Measurements from ENCODE around the gene TCF12.

TCF12 gene

GRCh38 chr15:57259568-57260040, 341.2 kb downstream of the TCF12 start:
- no peak for TF ChIP-seq CTCF (IDR thresholded peaks at IDR 0.05)

DNA sequence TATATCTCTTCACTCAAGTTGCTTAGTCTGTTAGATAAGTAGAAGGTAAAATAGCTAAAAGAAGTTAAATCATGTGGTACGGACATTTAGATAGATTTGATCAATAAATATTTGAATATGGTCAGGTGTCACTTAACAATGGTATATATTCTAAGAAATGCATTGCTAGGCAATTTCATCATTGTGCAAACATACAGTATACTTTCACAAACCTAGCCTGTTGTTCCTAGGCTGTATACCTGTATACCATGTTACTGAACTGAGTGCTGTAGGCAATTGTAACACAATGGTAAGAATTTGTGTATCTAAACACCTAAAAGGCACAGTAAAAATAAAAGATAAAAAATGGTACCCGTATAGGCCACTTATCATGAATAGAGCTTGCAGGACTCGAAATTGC, 345.1 kb downstream of the TCF12 start:
- no peak for TF ChIP-seq CTCF (IDR thresholded peaks at IDR 0.05)

DNA sequence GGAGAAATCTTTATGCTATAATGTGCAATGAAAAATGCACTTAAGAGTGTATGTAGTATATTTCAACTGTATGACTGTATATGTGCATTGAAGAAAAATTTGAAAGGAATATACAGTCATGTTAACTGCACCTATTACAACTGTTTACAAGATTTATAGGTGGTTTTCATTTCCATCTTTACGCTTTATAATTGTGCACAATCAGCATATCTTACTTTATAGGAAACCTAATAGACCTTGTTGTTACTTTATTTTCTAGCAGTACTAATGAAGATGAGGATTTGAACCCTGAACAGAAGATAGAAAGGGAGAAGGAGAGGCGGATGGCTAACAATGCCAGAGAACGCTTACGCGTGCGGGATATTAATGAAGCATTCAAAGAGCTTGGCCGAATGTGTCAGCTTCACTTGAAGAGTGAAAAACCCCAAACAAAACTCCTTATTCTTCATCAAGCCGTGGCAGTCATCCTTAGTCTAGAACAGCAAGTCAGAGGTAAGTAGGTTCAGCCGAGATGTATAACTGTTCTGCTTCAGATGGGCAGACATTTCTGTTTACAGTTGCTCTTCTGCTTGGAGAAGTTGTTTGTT, 354.4 kb downstream of the TCF12 start:
- no peak for TF ChIP-seq CTCF (IDR thresholded peaks at IDR 0.05)

DNA sequence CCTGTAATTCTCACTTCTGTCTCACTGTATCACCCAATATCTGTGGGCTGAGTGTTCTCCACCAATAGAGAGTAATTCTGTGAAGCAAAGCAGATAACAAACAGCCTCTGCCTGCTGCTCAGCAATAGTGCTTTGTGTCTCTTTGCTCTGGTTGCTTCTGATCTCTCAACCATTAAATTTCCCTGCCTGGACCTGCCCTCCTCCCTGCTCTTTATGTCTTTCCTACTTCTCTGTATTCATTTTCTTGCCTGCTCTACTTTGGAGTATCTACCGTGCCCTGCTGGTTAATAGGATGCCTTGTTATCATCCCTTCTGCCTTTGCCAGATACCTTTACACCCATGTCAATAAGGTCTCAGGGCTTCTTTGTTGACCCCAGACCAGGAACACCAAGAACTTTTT, 355.0 kb downstream of the TCF12 start:
- no peak for TF ChIP-seq CTCF (IDR thresholded peaks at IDR 0.05)

GRCh38 chr15:57278439-57278838, 360.0 kb downstream of the TCF12 start:
- no peak for TF ChIP-seq CTCF (IDR thresholded peaks at IDR 0.05)

DNA sequence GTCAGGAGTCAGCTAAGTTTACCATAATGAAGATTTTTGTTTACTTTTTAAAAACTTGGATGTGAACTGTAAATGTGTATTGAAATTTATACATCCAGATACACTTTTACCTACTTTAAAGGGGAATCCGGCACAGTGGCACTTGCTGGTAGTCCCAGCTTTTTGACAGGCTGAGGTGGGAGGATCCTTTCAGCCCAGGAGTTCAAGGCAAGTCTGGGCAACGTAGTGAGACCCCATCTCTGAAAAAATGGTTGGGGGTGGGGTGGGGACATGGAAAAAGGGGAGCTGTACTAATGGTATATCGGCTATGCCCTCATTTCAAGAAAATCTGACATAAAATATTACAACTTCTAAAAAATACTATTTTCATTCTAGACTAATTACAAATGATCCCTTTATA, 362.0 kb downstream of the TCF12 start:
- TF ChIP-seq CTCF (IDR thresholded peaks at IDR 0.05) = no peak

DNA sequence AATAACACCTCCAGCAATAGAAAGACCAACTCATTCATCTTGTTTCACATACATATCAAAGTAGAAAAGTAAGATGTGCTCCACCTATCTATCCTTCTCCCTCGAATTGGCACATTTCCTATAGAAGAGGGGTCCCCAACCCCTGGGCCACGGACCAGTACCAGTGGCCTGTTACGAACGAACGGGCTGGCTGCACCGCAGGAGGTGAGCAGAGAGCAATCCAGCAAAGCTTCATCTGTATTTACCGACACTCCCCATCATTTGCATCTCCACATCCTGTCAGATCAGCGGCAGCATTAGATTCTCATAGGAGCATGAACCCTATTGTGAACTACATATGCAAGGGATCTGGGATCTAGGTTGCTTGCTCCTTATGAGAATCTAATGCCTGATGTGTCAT, 362.9 kb downstream of the TCF12 start:
- TF ChIP-seq CTCF (IDR thresholded peaks at IDR 0.05) = no peak

DNA sequence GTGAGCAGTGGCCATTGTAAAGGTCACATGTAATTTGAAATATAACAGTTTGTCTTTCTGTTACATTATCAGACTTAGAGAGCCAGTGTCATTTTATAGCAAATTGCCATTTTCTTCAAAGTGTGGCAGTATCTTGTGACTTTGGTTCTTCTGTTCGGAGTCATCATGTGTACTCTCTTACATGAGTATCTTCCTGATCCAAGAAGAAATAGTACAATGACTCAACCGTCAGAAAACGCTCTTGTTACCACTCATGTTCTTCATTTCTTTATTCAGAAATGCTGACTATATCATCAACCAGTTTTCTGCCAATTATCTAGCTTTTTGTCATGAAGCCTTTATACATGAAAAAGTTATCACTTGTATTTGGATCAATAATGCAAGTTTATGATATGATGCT, 364.2 kb downstream of the TCF12 start:
- TF ChIP-seq CTCF (IDR thresholded peaks at IDR 0.05) = no peak

Measured in LNCAP (cell line).